ENCODE results near the gene TSC22D4.

Gene TSC22D4

DNA sequence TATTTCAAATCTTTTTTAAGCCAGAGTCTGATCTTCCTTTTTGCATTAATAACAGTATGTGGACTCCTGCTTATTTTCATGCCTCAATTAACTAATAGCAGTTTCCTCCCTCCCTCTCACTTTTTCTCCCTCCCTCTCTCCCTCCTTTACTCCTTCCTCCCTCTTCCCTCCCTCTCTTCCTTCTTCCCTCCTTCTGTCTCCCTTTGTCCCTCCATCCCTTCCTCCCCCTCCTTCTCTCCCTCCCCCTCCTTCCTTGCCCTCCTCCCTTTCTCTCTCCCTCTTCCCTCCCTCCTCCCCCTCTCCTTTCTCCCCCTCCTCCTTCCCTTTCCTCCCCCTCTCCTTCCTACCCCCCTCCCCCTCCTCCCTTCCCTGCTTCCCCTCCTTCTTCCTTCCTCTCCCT lies 52.5 kb downstream of the TSC22D4 start:
- no peak for DNase-seq

DNA sequence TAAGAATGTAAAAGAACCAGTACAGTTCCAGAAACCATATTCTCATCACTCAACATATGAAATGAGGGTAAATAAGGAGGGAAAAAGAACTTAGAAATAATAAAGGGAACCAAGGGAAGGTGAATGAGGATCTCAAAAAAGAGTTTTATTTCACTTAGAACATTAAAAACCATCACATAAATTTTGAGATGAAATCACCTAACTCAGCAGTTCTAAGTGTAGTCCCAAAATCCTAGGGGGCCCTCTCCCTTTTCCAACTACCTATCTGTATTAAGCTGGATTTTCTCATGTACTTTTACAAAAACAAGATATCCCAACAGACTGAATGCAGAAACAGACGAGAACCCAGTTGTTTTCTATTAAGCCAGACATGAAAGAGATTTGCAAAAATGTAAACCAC lies 53.7 kb downstream of the TSC22D4 start:
- DNase-seq: no peak

DNA sequence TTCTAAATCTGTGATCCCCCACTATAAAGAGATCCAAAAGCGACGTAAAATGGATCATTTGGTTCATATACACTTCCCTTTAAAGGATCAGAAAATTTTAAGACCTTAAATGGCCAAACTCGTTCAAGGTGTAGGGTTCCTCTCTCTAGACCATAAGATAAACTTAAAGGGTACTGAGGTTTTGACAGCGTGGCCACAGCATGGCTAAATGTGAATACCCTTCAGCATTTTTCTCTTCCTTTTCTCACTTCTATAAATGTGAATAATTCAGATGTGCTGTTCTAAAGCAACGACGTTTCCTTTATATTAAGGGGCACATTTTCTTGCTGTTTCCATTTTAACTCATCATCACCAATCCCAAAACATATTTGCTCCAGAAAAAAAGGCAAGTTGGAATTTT lies 55.7 kb downstream of the TSC22D4 start:
- DNase-seq: no peak

DNA sequence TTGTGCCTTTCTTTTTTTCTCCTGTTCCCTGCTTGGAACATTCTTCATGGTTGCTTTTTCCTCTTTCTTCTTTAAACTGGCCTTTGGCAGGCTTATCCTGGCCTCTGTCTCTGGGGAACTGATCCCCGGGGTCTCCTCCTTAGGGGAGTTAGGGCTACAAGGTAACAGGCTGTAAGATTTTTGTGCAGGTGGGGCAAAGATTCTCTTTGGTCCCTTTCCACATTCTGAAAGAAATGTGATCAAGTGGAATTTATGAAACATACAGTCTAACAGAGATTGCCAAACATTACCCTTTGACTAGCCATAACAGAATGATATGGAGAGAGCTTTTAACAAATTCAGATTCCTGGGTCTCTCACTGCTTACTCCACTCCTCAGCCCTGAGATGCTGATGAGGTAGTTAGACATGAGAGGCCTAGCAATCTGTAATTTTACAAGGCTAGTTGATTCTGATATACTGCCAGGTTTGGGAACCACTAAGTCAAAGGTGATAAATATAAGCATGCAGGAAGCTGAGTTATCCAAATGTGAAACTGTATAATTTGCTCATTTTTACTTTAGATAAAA lies 59.3 kb downstream of the TSC22D4 start:
- DNase-seq: no peak

DNA sequence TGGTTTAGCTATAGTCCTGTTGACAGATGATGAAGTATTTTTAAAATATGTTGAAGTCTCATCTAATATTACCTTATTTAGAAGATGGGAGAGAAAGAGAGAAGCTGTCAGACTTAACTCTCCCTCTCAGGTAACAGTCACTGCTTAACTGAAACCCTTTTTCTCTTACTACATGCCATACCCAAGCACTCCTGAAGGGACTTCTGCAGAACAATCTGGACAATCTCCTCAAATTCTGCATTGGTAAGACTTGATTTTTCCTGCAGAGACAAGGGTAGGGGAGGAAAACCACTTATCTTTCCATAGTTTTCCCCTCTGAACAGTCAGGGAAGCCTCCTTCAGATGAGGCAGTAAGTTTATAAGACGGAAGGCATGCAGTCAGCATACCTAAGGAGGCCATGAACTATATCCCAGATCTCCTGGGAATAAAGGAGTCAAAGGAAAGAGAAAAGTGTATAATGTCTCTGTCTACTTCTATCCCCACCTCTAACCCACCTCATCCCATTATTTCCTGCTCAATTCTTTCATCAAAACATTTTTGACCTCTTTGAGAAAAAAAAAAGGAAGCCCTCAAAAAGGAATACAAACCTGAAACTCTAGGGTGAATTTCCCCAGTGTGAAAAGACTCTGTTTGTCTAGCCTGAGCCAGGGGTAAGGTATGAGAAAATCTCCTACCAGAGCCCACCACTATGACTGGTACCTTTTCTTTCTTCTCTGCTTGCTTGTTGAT lies 59.9 kb downstream of the TSC22D4 start:
- DNase-seq: no peak
